H1 (cell line): Measurements from ENCODE around the gene UNC119B. TPM values are rescaled to one million over a fixed set of nuclear protein-coding genes. Genes with fewer than 3 reads are reported as not detected.

Source experiments
- EZH2 ChIP-seq: fragments of 200-600 bp; sonication (generic); IDR thresholded peaks from 2 replicates; pipeline ENCODE4 v1.7.1; 2012; ENCODE audit warnings: low read depth, mild to moderate bottlenecking, moderate library complexity, low read length, inconsistent platforms; ENCODE audit not compliant: severe bottlenecking
- KDM1A ChIP-seq: fragments of 200-600, 300-600 bp; sonication (generic); IDR thresholded peaks from 2 replicates; pipeline ENCODE4 v1.7.1; 2016; ENCODE audit warnings: mild to moderate bottlenecking, low read length, borderline replicate concordance
- NRF1 ChIP-seq: IDR thresholded peaks from 2 replicates; pipeline ENCODE4 v1.6.1; 2011; ENCODE audit warnings: mild to moderate bottlenecking, low read depth, low read length, improper control_type of control experiment
- POLR2AphosphoS5 ChIP-seq: IDR thresholded peaks from 2 replicates; pipeline ENCODE4 v1.6.1; 2011; ENCODE audit warnings: low read depth, low read length
- RAD21 ChIP-seq, 2 experiments: IDR thresholded peaks in 1 of 2; conservative IDR thresholded peaks in 1 of 2; 2 replicates each; pipeline ENCODE4 v1.6.1; 2011; ENCODE audit warnings: low read depth in 2 of 2, low read length in 2 of 2, improper control_type of control experiment in 1 of 2, inconsistent platforms in 1 of 2, mild to moderate bottlenecking in 1 of 2, moderate library complexity in 1 of 2
- SAP30 ChIP-seq: fragments of 300-600 bp; sonication (generic); IDR thresholded peaks from 2 replicates; pipeline ENCODE4 v1.7.1; 2012; ENCODE audit warnings: low read length, moderate library complexity, mild to moderate bottlenecking, inconsistent platforms; ENCODE audit not compliant: insufficient read depth, insufficient replicate concordance
- YY1 ChIP-seq: IDR thresholded peaks from 2 replicates; pipeline ENCODE4 v1.6.1; 2011; ENCODE audit warnings: low read depth, mild to moderate bottlenecking, low read length
- polyA plus RNA-seq, 7 experiments: library from polyadenylated mRNA; depleted of rRNA in 3 of 7; stranded (reverse) in 5 of 7; unstranded in 2 of 7; fragments of >200 nt in 5 of 7; fragments of 200-250 nt in 2 of 7; gene quantifications; 1 replicate in 5 of 7; 2 replicates in 1 of 7; 4 replicates in 1 of 7; pipeline versions ENCODE4 v1.2.1 to v1.2.3, GENCODE V29; 2011 to 2013; ENCODE audit warnings: missing spikeins in 2 of 7, mixed read lengths in 2 of 7
- total RNA-seq: library from RNA; stranded (reverse); fragmentation: NEBNext Ultra II Directional; extraction: Animal tissue kit (Norgen Biotek cat#: 25700); gene quantifications from 2 replicates; pipeline ENCODE4 v1.2.1, GENCODE V29; 2021

UNC119B gene
- total and polyA plus RNA-seq, 2 of the 8 experiments (the other 6 are each of a cell fraction or from before 2014, with no cell fraction given) = 40.5 to 50.1 TPM

- no peak for TF ChIP-seq NRF1
- no peak for TF ChIP-seq SAP30
- no peak for TF ChIP-seq EZH2
- TF ChIP-seq KDM1A = no peak
- no peak for TF ChIP-seq RAD21 (IDR thresholded peaks at IDR 0.05 in 1 of 2, conservative IDR thresholded peaks at IDR 0.05 in 1 of 2; ENCODE audit: low read depth in 2 of 2, low read length in 2 of 2)
- no peak for TF ChIP-seq YY1
- TF ChIP-seq POLR2AphosphoS5 = no peak
Measured at GRCh38 chr12:120668091-120668867, 42.0 kb upstream of the UNC119B start (continued).
